GM06990 (cell line): ENCODE results near the gene DCDC1.

ENCODE experiments used
- DNase-seq: peaks from one replicate; pipeline ENCODE4 v3.0.0-alpha.2; 2011; ENCODE audit not compliant: insufficient read length; ENCODE audit errors: extremely low read depth
- H3K27me3 ChIP-seq: replicated peaks from 2 replicates; pipeline ENCODE4 v1.6.0; 2011; ENCODE audit warnings: low read length; ENCODE audit not compliant: control insufficient read depth, insufficient read depth
- H3K36me3 ChIP-seq: 2 replicates; pipeline ENCODE4 v1.5.1; 2011; ENCODE audit warnings: low read length; ENCODE audit not compliant: control insufficient read depth, insufficient read depth
- H3K4me3 ChIP-seq: replicated peaks from 2 replicates; pipeline ENCODE4 v1.5.1; 2011; ENCODE audit warnings: low read depth, mild to moderate bottlenecking, control low read depth, low read length
- CTCF ChIP-seq: IDR thresholded peaks from 2 replicates; pipeline ENCODE4 v1.5.1; 2011; ENCODE audit warnings: low read length, control low read depth, mild to moderate bottlenecking, inconsistent platforms; ENCODE audit not compliant: insufficient read depth, poor library complexity, severe bottlenecking

DCDC1 gene

GRCh38 chr11:31237819-31238760 lies 131.4 kb downstream of the DCDC1 start:
- Histone ChIP-seq H3K27me3 (no peaks in the 10 kb centered on the region), H3K36me3 (no peaks in the 10 kb centered on the region), H3K4me3 (no peak overlapping the region)
- no peak for TF ChIP-seq CTCF
- DNase-seq = no peak

DNA sequence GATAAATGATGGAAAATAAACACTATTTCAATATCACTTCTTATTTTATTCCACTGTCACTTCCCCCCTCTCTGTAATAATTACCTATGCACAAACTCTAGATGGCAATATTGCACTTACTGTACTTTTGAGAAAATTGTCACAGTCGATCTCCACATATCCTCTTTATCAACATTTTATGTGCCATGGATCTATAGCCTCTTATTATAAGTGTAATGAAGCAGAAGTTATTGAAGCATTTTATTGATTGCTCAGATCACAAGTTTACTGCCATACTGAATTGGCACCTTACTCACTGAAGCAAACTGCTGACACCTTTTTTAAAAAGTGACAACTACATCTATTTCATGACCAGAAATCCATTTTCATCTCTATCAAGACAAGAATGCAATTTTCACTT lies 133.4 kb downstream of the DCDC1 start:
- Histone ChIP-seq H3K27me3 (no peaks in the 10 kb centered on the region), H3K36me3 (no peaks in the 10 kb centered on the region), H3K4me3 (no peak overlapping the region)
- DNase-seq = no peak
- TF ChIP-seq CTCF = peak; percentile 29

GRCh38 chr11:31233425-31233824 lies 136.1 kb downstream of the DCDC1 start:
- H3K36me3 ChIP-seq = no peaks in the 10 kb centered on the region
- H3K4me3 ChIP-seq = no peak overlapping the region
- H3K27me3 ChIP-seq = no peaks in the 10 kb centered on the region
- DNase-seq = no peak
- peak; percentile 30 for TF ChIP-seq CTCF

GRCh38 chr11:31231601-31232000 lies 137.9 kb downstream of the DCDC1 start:
- Histone ChIP-seq H3K36me3 (no peaks in the 10 kb centered on the region), H3K27me3 (no peaks in the 10 kb centered on the region), H3K4me3 (no peak overlapping the region)
- no peak for TF ChIP-seq CTCF
- DNase-seq = no peak

- Histone ChIP-seq H3K4me3 (no peak overlapping the region), H3K27me3 (no peaks in the 10 kb centered on the region), H3K36me3 (no peaks in the 10 kb centered on the region)
- DNase-seq = no peak
- no peak for TF ChIP-seq CTCF
These were observed 150.7 kb downstream of the DCDC1 start for GRCh38 chr11:31218847-31219246.
